HG03196 (cell line): ENCODE measurements around the gene PTP4A1.
A peak's percentile ranks its signal among the peaks of the same experiment; 100 is the strongest.

Source experiments
- ATAC-seq: cut with Tn5 transposase; IDR thresholded peaks from one replicate; pipeline ENCODE4 v1.9.1; 2021; ENCODE audit not compliant: unreplicated experiment

The PTP4A1 gene

DNA sequence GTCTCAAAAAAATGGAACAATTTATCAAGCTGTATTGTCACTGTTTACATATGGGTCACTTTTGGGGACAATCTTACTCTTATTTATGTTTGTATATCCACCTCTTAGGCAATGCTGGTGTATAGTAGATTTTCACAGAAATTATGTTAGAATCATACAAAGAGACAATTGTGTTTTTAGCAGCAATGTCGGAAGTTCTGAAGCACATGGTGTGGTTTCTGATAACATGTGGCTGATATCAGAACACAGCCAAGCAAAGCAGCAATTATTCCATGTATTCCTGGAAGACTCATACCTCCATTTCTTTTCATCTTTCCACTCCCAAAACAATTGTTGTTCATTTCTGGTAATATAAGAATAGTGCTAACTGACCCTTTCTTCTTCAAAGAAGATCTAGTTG lies 17.5 kb upstream of the PTP4A1 start:
- ATAC-seq = no peak

DNA sequence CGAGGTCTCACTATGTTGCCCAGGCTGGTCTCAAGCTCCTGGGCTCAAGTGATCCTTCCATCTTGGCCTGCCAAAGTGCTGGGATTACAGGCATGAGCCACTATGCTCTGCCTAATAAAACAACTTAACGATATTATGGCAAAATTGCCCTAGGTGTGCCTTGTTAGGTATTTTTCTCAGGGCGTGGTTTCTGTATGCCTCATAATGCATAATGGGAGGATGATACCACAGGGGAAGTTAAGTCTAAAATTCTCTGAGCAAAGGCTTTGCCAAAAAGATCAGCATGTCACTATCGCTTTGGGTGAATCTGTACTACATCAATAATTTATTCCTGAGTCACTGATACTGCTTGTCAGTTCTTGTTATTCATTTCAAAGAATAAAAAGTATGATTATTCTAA lies 15.9 kb upstream of the PTP4A1 start:
- ATAC-seq = no peak

DNA sequence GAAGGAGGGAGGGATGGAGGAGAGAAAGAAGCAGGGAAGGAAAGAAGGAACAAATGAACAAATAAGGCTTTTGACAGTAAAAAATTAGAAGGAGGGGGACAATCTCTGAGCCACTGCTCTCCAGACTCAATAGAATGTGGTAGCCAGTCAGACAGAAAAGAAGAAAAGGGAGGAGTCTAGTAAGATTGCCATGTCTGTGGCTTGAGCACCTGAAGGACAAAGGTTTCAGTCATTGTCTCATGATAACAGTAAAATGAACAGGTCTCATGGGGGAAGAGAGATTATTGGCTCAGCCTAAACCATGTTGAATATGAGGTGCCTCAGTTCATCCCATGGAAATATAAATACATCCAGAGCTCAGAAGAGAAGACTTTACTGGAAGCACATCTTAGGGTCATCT lies 14.0 kb upstream of the PTP4A1 start:
- no peak for ATAC-seq

DNA sequence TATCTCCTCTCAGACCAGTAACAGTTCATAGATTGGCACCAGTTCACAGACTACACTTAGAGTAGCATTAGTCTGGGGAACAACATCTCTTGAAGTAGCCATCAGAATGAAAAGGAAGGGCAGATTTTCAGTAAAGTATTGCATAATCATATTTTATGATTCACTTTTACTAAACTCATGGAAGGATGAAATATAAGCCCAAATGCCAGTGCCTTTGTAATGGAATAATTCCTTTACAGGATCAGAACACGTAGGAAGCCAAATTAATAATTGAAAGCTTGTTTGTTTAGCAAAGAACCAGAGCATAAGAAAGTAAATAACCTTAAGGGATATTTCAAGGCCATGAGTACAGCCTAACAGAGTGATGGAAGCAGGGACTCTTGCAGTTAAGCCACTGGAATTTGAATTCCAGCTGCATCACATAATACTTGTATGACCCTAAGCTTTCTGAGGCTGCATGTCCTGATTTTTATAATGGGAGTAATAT lies 11.4 kb upstream of the PTP4A1 start:
- ATAC-seq = no peak

DNA sequence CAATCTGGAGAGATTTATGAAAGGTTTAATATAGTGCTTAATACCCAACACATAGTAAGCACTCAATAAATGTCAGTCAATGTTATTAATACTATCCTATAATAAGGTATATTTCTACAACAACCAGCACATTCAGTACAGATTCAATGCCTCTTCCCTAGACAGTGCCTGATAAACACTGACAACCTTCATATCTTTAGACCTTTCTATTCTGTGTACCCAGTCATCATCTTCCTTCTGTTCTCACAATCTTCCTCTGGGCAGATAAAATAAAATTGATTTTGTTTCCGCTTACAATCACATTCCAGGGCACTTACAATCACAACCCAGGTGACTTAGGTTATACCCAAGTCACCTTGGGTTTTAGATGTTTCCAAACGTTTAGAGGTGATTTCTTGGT lies 11.0 kb upstream of the PTP4A1 start:
- no peak for ATAC-seq

DNA sequence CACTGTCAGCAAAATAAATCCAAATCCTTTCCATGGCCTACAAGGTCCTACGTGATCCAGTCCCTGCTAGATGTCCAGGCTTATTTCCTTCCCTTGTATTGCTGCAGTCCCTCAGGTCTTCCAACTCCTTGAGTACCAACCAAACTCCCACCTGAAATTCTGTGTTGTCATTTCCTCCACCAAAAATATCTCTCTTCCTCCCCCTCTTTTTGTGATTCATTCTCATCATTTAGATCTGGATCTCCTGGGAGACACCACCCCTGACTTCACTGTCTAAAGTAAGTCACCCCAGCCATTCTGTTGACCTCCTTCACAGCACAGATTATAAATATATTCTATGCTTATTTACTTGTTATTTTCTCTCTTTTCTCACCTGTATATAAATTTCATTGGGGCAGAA lies 9.0 kb upstream of the PTP4A1 start:
- no peak for ATAC-seq

DNA sequence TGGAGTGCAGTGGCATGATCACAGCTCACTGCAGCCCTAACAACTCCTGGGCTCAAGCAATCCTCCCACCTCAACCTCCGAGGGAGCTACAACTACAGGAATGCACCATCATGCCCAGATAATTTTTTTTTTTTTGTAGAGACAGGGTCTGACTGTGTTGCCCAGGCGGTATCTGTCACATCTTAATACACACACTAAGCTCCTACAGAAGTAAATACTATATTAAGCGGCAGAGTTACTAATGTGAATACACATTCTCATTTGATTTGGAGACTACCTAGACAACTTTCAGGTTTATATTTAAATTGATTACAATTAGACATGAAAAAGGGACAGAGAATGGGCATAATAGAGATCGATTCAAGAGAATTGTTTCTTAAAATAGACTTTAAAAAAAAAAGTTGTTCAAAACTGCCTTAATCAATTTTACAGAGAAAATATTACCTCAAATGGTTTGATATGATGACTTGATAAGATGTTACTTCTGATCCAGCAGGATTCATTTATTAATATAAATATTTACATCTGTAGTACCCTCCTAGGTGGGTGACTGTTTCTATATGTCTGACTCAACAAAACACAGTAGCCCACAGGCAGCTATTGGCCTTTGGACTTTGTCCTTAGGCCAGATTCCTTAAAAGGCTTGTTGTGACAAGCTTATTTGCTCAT lies 7.1 kb upstream of the PTP4A1 start:
- no peak for ATAC-seq

DNA sequence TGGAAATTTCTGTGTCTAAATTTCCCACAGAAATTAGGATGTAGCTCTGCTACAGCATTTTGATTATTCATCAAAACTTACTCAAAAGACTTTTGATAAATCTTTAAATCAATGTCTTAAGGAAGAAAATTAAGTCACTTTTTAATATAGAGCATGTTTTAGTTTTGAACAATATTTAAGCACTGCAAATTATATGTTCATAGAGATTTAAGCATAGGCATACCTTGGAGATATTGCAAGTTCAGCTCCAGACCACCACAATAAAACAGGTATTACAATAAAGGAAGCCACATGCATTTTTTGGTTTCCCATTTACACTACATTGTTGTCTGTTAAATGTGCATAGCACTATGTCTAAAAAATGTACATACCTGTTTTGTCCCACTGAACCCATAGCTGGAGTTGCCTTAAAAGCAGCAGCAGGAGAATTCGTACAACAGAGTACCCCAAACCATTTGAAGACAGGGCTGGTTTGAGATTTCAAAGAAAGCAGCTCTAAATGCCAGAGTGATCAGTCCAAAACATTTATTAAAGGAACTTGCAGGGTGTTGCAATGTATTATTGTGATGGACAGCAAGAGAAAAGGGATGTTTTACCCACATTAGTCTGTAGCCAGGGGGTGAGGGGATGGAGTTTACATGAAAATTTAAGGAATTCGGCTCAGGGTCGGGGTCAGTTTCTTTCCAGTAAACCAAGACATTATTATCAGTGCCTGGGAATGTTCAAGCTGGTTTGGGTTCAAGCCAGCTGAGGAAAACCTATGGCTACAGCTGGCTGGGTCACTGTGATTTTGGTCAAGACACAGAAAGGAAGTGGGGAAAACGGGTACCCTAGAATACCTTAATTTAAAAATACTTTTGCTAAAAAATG lies 6.3 kb upstream of the PTP4A1 start:
- ATAC-seq = no peak

DNA sequence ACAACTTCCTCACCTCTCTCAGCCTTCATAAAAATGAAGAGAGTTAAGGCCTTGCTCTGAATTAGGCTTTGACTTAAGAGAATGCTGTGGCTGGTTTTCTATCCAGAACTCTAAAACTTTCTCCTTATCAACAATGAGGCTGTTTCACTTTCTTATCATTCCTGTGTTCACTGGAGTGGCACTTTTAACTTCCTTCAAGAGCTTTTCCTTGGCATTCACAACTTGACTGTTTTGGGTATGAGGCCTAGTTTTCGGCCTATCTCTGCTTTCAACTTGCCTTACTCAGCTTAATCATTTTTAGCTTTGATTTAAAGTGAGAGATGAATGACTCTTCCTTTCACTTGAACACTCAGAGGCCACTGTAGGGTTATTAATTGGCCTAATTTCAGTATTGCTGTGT lies 4.3 kb upstream of the PTP4A1 start:
- ATAC-seq = no peak

DNA sequence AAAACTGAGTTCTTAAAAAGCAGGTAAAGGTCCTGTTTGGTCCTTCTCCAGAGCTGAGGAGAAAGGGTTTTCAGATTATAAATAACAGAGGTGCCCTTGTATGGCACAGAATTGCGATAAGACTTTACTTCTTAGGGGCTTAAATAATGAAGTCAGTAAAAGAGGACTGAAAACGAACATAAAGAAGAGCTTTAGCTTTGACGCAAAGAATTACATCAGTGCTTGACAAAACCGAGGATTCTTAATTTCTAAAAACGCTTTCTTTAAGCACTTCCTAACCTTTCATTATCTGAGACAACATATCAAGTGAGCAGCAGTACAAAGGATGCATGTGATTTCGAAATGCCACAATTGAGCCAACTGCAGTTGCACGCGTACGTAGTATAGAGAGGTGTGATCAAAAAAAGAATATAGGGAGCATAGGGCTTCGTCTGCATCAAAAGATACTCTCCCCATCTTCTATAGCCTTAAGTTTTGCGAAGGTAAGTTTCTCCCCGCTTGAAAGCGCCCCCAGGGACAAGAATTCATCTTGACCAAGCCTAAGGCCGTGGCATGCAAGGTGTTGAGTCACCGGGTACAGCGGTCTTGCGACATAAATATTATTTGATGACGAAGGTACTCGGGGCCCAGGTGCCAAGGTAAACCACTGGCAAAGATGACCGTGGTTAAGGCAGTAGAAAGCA lies 778 bp upstream of the PTP4A1 start:
- ATAC-seq = peak; percentile 4

DNA sequence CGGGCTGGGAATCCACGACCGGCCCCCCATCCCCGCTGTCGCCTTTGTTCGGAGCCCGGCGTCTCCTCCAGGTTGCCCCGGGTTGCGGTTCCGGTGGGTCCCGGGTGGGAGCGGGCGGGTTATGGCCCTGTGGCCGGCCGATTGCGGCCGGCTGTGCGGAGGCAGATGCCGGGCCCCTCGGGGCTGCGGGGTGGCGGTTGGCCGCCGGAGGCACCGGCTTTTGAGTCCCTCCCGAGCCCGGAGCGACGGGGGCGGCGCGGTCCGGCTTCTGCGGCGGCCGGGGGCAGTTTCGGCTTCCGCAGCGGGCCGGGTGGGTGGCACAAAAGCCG lies 431 bp downstream of the PTP4A1 start:
- ATAC-seq = no peak

DNA sequence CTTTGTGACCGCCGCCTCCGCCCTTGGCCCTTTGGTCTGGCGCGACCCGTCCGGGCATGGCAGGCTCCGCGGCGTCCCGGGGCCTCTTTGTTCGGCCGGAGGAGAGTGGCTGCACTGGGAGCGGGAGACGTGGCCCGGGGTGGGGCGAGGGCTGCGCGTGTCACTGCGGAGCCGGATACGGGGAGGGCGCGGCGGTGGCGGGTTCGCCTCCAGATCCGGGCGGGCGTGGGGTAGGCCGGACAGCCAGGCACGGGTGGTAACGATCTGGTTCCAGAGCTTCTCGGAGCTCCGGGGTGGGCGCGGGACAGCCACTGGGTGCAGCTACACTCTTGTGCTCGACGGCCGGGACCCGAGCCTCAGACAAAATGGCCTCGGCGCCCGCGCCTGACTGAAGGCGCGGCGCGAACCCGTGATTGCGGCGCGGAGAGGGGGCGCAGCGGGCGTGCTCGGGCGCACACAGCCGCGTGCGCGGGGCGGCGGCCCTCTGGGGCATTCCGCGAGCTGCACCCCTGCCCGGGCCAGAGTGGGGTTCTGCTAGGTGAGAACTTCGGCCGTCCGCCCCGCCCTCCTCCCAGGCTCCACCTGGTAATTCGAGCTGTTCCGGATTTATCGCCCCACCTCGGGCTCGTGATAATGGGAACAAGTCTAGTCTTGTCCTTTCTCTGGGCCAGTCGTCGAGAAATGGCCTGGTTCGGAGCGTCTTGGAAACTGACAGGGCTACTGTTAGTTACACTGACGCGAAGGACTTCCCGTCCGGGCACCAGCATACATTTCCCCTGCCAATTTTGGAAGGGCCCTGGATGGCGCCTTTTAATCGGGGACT lies 1.0 kb downstream of the PTP4A1 start:
- ATAC-seq = peak; percentile 51

DNA sequence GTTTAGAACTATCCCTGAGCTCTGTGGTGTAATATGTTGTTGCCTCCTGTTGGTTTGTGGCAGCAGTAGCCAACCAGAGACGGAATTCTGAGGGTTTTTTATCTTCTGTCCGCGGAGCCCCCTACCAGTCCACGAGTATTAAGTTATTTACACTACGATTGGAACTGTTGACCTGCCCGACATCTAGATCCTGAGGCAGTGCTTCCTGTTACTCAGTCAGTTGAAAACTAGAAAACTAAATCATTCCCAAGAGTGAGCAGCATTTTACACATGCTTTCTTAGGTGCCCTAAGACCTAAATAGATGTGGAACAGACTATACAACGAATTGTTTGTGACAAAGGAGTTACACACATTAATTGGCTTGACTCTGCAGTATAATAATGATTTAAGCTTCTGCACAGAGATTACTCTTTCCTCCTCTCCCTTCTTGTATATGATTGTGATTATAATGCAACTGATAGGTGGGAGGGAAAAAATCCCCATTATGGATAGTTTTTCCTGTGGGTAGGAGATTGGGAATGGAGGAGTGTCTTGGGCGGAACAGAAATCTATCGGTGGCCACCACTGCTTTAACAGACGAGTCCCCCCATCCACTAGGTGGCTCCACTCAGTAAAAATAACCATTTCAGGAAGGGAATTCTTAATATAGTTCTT lies 1.7 kb downstream of the PTP4A1 start:
- ATAC-seq = no peak

DNA sequence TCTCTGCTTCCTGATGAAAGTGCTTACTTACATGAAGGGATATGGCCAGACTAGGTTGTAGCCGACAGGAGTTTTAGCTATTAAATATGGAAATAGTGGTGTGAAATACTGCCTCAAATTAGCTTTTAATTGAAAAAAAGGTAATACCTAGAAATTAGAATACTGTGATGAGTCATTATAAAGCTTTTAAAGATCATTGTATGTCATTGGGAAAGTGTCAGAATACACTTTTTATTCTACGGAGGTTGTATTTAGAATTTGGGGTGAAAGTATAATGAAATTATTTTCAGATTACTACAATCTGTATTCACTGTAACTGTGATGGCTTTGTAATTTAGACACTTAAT lies 2.2 kb downstream of the PTP4A1 start:
- ATAC-seq = no peak

DNA sequence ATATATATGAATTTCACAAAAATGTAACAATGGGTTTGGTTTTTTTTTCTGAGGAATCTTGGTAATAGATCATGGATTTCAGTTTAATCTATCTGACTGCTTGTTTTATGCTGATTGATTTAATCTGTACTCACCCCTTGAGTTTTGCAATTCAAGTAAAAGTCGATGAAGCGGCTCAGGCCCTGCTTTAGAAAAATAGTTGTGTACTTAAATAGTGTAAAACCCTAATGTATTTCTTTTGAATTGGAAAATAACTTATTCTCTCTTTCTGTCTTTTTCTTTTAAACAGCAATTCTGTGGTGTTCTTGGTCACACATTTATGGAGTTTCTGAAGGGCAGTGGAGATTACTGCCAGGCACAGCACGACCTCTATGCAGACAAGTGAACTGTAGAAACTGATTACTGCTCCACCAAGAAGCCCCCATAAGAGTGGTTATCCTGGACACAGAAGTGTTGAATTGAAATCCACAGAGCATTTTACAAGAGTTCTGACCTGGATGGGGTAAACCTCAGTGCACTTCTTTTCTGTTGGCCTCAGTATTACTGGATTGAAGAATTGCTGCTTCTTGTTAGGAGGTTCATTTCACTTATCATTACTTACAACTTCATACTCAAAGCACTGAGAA lies 4.0 kb downstream of the PTP4A1 start:
- no peak for ATAC-seq

DNA sequence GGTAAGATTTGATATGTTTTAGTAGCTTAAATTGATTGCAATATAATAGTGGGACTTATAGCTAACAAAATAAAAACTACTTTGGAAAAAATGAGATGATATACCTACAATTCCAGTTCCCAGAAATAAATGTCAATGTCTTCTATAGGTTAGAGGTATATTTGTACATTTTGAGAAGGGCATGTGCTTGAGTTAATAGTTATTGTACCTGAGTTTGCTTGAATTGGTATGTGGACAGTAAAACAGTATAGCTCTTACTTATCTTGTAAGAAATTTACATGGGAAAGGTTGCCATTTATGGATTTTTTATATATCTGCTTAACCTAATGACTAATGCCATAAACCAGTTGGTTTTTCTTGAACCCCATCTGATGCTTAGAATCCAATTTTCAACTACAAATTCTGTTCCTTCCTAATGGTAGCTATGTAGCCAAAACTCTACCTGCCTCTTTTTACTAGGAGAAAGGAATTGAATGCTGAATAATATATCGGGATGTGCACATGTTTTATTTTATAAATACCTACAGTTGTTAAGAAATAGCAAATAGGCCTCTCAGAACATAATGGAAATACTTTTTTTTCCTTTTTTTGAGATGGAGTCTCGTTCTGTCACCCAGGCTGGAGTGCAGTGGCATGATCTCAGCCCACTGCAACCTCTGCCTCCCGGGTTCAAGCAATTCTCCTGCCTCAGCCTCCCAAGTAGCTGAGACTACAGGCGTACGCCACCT lies 4.9 kb downstream of the PTP4A1 start:
- ATAC-seq = no peak

DNA sequence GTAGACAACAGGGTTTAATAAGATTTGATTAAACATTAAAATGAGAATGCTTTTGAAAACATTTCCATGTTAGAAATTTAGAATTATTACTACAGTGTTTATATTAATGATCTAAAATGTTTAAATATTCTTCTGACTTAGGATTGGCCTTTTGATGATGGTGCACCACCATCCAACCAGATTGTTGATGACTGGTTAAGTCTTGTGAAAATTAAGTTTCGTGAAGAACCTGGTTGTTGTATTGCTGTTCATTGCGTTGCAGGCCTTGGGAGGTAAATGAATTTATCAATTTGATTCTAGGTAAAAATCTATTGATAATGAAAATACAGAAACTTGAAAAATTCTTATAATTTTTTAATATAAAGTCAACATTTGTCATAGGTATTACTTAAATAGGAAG lies 6.5 kb downstream of the PTP4A1 start:
- no peak for ATAC-seq

DNA sequence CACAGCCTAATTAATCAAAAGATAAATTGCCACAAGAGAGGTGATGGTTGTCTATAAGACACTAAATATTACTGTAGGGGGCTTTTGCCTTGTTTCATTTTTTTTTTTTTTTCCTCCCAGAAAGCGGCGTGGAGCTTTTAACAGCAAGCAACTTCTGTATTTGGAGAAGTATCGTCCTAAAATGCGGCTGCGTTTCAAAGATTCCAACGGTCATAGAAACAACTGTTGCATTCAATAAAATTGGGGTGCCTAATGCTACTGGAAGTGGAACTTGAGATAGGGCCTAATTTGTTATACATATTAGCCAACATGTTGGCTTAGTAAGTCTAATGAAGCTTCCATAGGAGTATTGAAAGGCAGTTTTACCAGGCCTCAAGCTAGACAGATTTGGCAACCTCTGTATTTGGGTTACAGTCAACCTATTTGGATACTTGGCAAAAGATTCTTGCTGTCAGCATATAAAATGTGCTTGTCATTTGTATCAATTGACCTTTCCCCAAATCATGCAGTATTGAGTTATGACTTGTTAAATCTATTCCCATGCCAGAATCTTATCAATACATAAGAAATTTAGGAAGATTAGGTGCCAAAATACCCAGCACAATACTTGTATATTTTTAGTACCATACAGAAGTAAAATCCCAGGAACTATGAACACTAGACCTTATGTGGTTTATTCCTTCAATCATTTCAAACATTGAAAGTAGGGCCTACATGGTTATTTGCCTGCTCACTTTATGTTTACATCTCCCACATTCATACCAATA lies 7.8 kb downstream of the PTP4A1 start:
- ATAC-seq = no peak

DNA sequence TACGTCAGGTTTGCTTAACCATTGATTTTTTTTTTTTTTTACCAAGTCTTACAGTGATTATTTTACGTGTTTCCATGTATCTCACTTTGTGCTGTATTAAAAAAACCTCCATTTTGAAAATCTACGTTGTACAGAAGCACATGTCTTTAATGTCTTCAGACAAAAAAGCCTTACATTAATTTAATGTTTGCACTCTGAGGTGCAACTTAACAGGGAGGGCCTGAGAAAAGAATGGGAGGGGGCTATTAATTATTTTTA lies 8.4 kb downstream of the PTP4A1 start:
- no peak for ATAC-seq
